Naive thymus-derived CD4-positive, alpha-beta T cell (primary cell): Measurements from ENCODE around the gene CENPM. TPM values are rescaled to one million over a fixed set of nuclear protein-coding genes. Genes with fewer than 3 reads are reported as not detected.

Experiments used
- ATAC-seq: fragments of 150-1000 bp; cut with Tn5 transposase; 2 replicates; pipeline ENCODE4 v1.10.0; 2021; ENCODE audit warnings: mild to moderate bottlenecking, moderate library complexity
- CTCF ChIA-PET: fragments of 350-600 bp; sonication (Branson Sonifier 250); formaldehyde crosslinking; loops from one replicate; lab custom pipeline; 2021; ENCODE audit warnings: antibody characterized with exemption; lab: Charles Lee
- POLR2A ChIA-PET: fragments of 350-600 bp; sonication (Branson Sonifier 250); formaldehyde crosslinking; loops from one replicate; lab custom pipeline; 2021; ENCODE audit warnings: antibody characterized with exemption, inconsistent platforms; lab: Charles Lee
- DNase-seq, 9 donors: peaks; one replicate each; pipeline versions ENCODE4 v3.0.0 to v3.0.0-alpha.2; 2020 to 2022; ENCODE audit warnings: mixed read lengths in 1 of 9
- H3K27ac ChIP-seq: one replicate; pipeline ENCODE4 v1.7.0; 2013; ENCODE audit warnings: mild to moderate bottlenecking, low read depth, low read length, moderate library complexity
- H3K27me3 ChIP-seq, 2 donors: one replicate each; pipeline ENCODE4 v1.7.0; 2013; ENCODE audit warnings: low read length in 2 of 2, mild to moderate bottlenecking in 2 of 2, moderate library complexity in 2 of 2; ENCODE audit not compliant: control insufficient read depth in 2 of 2, insufficient read depth in 2 of 2
- H3K36me3 ChIP-seq, 3 experiments: 1 replicate in 2 of 3; 2 replicates in 1 of 3; pipeline ENCODE4 v1.7.0; 2013; ENCODE audit warnings: low read length in 3 of 3, mild to moderate bottlenecking in 3 of 3, moderate library complexity in 1 of 3; ENCODE audit not compliant: insufficient read depth in 3 of 3, control insufficient read depth in 2 of 3
- H3K4me1 ChIP-seq, 2 donors: one replicate each; pipeline ENCODE4 v1.7.0; 2013; ENCODE audit warnings: low read length in 2 of 2, mild to moderate bottlenecking in 2 of 2, moderate library complexity in 1 of 2; ENCODE audit not compliant: control insufficient read depth in 2 of 2, insufficient read depth in 2 of 2
- H3K4me3 ChIP-seq: 2 replicates; pipeline ENCODE4 v1.7.0; 2013; ENCODE audit warnings: mild to moderate bottlenecking, low read length
- H3K9me3 ChIP-seq, 3 experiments: 1 replicate in 2 of 3; 2 replicates in 1 of 3; pipeline ENCODE4 v1.7.0; 2013; ENCODE audit warnings: low read length in 3 of 3; ENCODE audit not compliant: control insufficient read depth in 2 of 3
- H3K27ac Mint-ChIP-seq, 9 donors: one replicate each; pipeline ENCODE4 v1.8.0; 2020 to 2022; ENCODE audit warnings: mixed read lengths in 9 of 9, mild to moderate bottlenecking in 8 of 9, moderate library complexity in 5 of 9, inconsistent platforms in 2 of 9
- H3K27me3 Mint-ChIP-seq, 5 donors: one replicate each; pipeline ENCODE4 v1.8.0; 2021 to 2022; ENCODE audit warnings: mixed read lengths in 5 of 5, mild to moderate bottlenecking in 1 of 5
- H3K36me3 Mint-ChIP-seq, 5 donors: one replicate each; pipeline ENCODE4 v1.8.0; 2020 to 2022; ENCODE audit warnings: mixed read lengths in 5 of 5, mild to moderate bottlenecking in 3 of 5, inconsistent platforms in 1 of 5
- H3K4me1 Mint-ChIP-seq, 7 donors: one replicate each; pipeline ENCODE4 v1.8.0; 2020 to 2022; ENCODE audit warnings: mixed read lengths in 7 of 7, mild to moderate bottlenecking in 3 of 7, inconsistent platforms in 1 of 7
- H3K4me3 Mint-ChIP-seq, 10 donors: one replicate each; pipeline ENCODE4 v1.8.0; 2020 to 2022; ENCODE audit warnings: mild to moderate bottlenecking in 10 of 10, mixed read lengths in 10 of 10, moderate library complexity in 6 of 10, inconsistent platforms in 2 of 10
- H3K9me3 Mint-ChIP-seq, 11 donors: one replicate each; pipeline ENCODE4 v1.8.0; 2020 to 2022; ENCODE audit warnings: mixed read lengths in 11 of 11, mild to moderate bottlenecking in 4 of 11, inconsistent platforms in 1 of 11, moderate library complexity in 1 of 11
- intact Hi-C, 2 donors: fragments of 100-400 bp; cut with micrococcal nuclease; formaldehyde crosslinking; loops; one replicate each; pipeline ENCODE4 v1.15.1; 2023
- polyA plus RNA-seq, 2 donors: library from polyadenylated mRNA; unstranded; fragments of 300-500 nt; fragmentation: Illumina TruSeq; gene quantifications; one replicate each; pipeline ENCODE4 v1.2.3, GENCODE V29; 2021
- total RNA-seq, 6 experiments: library from RNA in 5 of 6; stranded (reverse) in 5 of 6; gene quantifications; 1 replicate in 5 of 6; 2 replicates in 1 of 6; pipeline ENCODE4 v1.2.3 and lab custom pipeline; 2021 to 2026

Gene CENPM
- total and polyA plus RNA-seq, 7 experiments from 2014 or later: 2.3 to 51.1 (median 8.1) TPM

GRCh38 chr22:41909310-41910049 lies 37.5 kb downstream of the CENPM start:
- peak overlapping the region in 1 of 9 donors; percentile 67 for H3K27ac Mint-ChIP-seq
- H3K4me1 ChIP-seq: peaks cover 14 to 19% of the 10 kb centered on the region in 2 donors
- ATAC-seq (no peak), DNase-seq (no peak)
- no peak overlapping the region for H3K4me3 ChIP-seq
- peaks cover 0 to 14% (median 0%) of the 10 kb centered on the region in 3 experiments for H3K36me3 ChIP-seq
- no peak overlapping the region for H3K27ac ChIP-seq
- peaks cover 4 to 27% (median 25%) of the 10 kb centered on the region in 7 donors for H3K4me1 Mint-ChIP-seq
- H3K4me3 Mint-ChIP-seq: peak overlapping the region in 9 of 10 donors; percentile 4 to 83 (median 47)
- no peaks in the 10 kb centered on the region for H3K9me3 ChIP-seq
- H3K27me3 Mint-ChIP-seq: peaks cover 25 to 41% (median 26%) of the 10 kb centered on the region in 5 donors
- intact Hi-C loops: loop anchor here (2.0 to 5.0 kb wide), 3 partner anchors 15 to 37 kb away; no protein-coding TSS in a partner anchor
- POLR2A ChIA-PET: interaction anchor here (1.4 kb wide), 1 partner anchor 19 kb away, joined by 6 read pairs; no protein-coding TSS in a partner anchor
- peaks cover 0 to 2% (median 0%) of the 10 kb centered on the region in 11 donors for H3K9me3 Mint-ChIP-seq
- peaks cover 7 to 17% of the 10 kb centered on the region in 2 donors for H3K27me3 ChIP-seq
- CTCF ChIA-PET: interaction anchor here (0.5 kb wide), 1 partner anchor 15 kb away, joined by 5 read pairs; no protein-coding TSS in a partner anchor
- peaks cover 0 to 7% (median 0%) of the 10 kb centered on the region in 5 donors for H3K36me3 Mint-ChIP-seq

DNA sequence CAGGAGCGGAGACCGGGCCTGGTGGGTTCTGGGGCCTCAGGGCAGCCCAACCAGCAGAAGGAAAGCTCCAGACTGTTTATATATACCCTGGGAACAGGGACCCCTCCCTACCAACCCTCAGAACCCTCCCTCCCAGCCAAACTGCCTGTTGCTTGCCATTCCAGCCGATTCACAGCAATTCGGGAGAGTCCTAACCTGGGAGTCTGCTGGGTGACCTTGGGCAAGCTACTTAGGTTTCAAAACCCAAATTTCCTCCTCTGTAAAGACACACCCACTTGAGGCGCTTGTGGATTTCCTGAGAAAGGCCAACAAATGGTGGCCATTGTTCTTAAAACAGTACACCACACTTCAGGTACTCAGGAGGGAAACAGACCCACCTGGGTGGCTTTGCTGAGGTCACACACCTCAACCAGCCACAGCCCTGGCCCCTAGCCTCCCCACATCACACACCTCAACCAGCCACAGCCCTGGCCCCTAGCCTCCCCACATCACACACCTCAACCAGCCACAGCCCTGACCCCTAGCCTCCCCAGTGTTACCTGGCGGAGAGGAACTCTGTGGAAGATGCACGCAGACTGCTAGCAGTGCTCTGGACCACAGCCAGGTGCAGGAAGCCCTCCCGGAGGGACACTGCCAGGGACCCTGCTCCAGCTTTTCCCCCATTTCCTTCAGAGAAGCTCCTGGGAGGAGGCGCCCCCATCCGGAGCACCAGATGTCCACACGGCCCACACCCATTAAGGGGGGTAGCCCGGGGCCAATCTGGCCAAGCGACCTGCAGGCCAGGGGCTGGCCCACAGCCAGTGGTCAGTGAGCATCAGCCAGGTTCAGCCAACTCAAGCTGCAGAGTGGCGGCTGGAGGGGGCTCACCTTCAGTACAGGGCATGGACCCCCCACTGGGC lies 38.3 kb downstream of the CENPM start:
- H3K27me3 Mint-ChIP-seq: peaks cover 25 to 39% (median 26%) of the 10 kb centered on the region in 5 donors
- CTCF ChIA-PET: interaction anchor here (0.6 kb wide), 1 partner anchor 531 kb away, joined by 3 read pairs; no protein-coding TSS in a partner anchor
- H3K27ac Mint-ChIP-seq: peak overlapping the region in 7 of 9 donors; percentile 4 to 74 (median 58)
- DNase-seq: peak in 1 of 9 donors; percentile 26
- H3K4me3 Mint-ChIP-seq: peak overlapping the region; percentile 41 to 83 (median 68)
- H3K36me3 Mint-ChIP-seq: peaks cover 0 to 10% (median 0%) of the 10 kb centered on the region in 5 donors
- peaks cover 4 to 27% (median 25%) of the 10 kb centered on the region in 7 donors for H3K4me1 Mint-ChIP-seq
- peak; percentile 25 for ATAC-seq
- H3K9me3 Mint-ChIP-seq: no peaks in the 10 kb centered on the region
- Histone ChIP-seq H3K36me3 (peaks cover 0 to 23% (median 0%) of the 10 kb centered on the region in 3 experiments), H3K4me1 (peaks cover 14 to 19% of the 10 kb centered on the region in 2 donors), H3K27ac (no peak overlapping the region), H3K27me3 (peaks cover 7 to 17% of the 10 kb centered on the region in 2 donors), H3K4me3 (no peak overlapping the region), H3K9me3 (no peaks in the 10 kb centered on the region)
- intact Hi-C loops: loop anchor here in 1 of 2 donors (5.0 kb wide), 1 partner anchor 36 kb away; no protein-coding TSS in a partner anchor
- POLR2A ChIA-PET: interaction anchor here (0.7 to 1.4 kb wide), 5 partner anchors 16 to 76 kb away, joined by 3 to 6 read pairs (median 4); partner anchors contain the start of genes SREBF2 and TNFRSF13C

DNA sequence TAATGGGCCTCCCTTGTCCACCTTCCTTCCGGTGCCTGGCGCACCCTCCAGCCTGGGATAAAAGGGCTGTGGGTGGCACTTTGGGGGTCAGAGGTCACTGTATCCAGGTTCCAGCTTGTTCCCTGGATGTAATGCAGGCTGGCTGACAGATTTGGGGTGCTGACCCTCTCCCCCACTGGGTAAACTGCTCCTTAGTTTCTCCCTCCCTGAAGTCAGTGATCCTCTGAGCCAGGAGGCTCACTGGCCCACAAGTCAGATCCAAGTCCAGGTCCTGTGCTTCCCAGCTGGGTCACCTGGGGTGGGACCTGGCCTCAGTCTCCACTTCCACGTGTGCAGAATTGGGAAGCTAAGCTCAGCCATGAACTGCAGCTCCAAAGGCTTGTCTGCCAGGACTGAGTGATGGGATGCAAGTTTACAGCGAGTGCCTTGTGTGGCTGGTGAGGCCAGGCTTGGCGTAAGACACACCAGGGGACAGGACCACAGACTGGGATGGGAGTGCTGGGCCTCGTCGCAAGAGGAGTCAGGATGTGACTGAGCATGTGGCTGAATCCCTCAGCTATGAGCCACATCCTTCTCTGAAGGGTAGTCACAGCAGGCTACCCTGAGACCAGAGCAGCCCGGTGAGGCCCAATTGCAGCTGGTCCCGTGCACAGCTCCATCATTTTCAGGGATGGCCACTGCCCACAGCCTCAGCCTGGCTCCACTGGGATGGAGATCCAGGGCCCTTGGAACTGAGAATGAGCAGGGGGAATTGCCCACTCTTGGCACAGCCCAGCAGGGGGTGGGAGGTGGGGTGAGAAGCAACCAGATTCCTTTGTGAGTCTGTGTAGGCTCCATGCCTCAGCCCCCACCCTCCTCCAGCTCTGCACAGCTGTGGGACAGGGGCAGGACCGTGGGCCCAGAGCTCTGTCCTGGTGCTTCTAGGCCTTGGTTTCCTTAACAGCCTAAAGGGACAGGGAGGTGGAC lies 39.2 kb downstream of the CENPM start:
- POLR2A ChIA-PET: interaction anchor here (0.9 to 1.3 kb wide), 3 partner anchors 17 to 75 kb away, joined by 3 to 5 read pairs (median 4); partner anchors contain the start of gene SREBF2
- CTCF ChIA-PET: interaction anchor here (0.6 to 1.6 kb wide), 3 partner anchors 26 to 530 kb away, joined by 3 to 5 read pairs (median 3); no protein-coding TSS in a partner anchor
- H3K27me3 ChIP-seq: peaks cover 4 to 10% of the 10 kb centered on the region in 2 donors
- H3K27me3 Mint-ChIP-seq: peaks cover 17 to 31% (median 19%) of the 10 kb centered on the region in 5 donors
- peaks cover 14 to 19% of the 10 kb centered on the region in 2 donors for H3K4me1 ChIP-seq
- H3K4me3 ChIP-seq: no peak overlapping the region
- H3K4me3 Mint-ChIP-seq: peak overlapping the region in 3 of 10 donors; percentile 58 to 83 (median 79)
- H3K27ac Mint-ChIP-seq: peak overlapping the region in 4 of 9 donors; percentile 9 to 63 (median 45)
- DNase-seq (no peak), ATAC-seq (no peak)
- no peak overlapping the region for H3K27ac ChIP-seq
- no peaks in the 10 kb centered on the region for H3K9me3 Mint-ChIP-seq
- peaks cover 0 to 31% (median 0%) of the 10 kb centered on the region in 3 experiments for H3K36me3 ChIP-seq
- H3K4me1 Mint-ChIP-seq: peaks cover 4 to 26% (median 25%) of the 10 kb centered on the region in 7 donors
- intact Hi-C loops: loop anchor here (1.0 to 5.0 kb wide), 2 partner anchors 34 to 35 kb away; no protein-coding TSS in a partner anchor
- peaks cover 0 to 12% (median 0%) of the 10 kb centered on the region in 5 donors for H3K36me3 Mint-ChIP-seq
- H3K9me3 ChIP-seq: no peaks in the 10 kb centered on the region

DNA sequence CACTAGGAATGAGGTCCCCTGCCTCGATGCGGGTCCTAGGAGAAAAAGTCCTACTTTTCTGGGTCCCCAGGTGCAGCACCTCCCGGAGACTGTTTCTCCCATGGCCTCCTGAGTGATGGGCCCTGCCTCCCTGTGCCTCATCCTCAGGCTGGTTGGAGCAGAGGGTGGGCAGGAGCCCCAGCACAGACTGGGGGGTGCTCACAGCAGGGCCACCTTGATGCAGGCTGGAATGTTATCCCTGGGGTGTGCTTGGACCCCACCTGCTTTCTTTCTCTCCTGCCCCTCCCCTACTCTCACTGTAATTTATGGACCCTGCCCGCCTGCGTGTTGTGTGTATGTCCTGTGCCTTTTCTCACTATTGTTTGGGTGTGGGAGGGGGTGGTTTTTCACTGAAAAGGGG lies 40.1 kb downstream of the CENPM start:
- POLR2A ChIA-PET: no interaction called here
- no peak overlapping the region for H3K4me3 ChIP-seq
- Mint-ChIP-seq H3K9me3 (no peaks in the 10 kb centered on the region), H3K27me3 (peaks cover 11 to 22% (median 12%) of the 10 kb centered on the region in 5 donors), H3K4me3 (no peak overlapping the region), H3K27ac (no peak overlapping the region), H3K4me1 (peaks cover 4 to 26% (median 23%) of the 10 kb centered on the region in 7 donors), H3K36me3 (peaks cover 0 to 12% (median 0%) of the 10 kb centered on the region in 5 donors)
- CTCF ChIA-PET: interaction anchor here (0.6 to 1.6 kb wide), 3 partner anchors 34 to 209 kb away, joined by 5 read pairs; no protein-coding TSS in a partner anchor
- no peak overlapping the region for H3K27ac ChIP-seq
- DNase-seq: no peak
- ATAC-seq: no peak
- H3K4me1 ChIP-seq: peaks cover 14 to 19% of the 10 kb centered on the region in 2 donors
- no peaks in the 10 kb centered on the region for H3K9me3 ChIP-seq
- peaks cover 0 to 6% of the 10 kb centered on the region in 2 donors for H3K27me3 ChIP-seq
- intact Hi-C loops: loop anchor here (1.0 to 5.0 kb wide), 2 partner anchors 34 to 35 kb away; no protein-coding TSS in a partner anchor
- H3K36me3 ChIP-seq: peaks cover 0 to 38% (median 0%) of the 10 kb centered on the region in 3 experiments
